MM.1S (cell line): ENCODE data around the gene BIRC3.

Source experiments
- EZH2 ChIP-seq: fragments of 300-600 bp; sonication (generic); optimal IDR thresholded peaks from 2 replicates; pipeline ENCODE3; 2017; ENCODE audit warnings: low read depth, mild to moderate bottlenecking, antibody characterized with exemption, low read length, mixed read lengths
- EZH2phosphoT487 ChIP-seq: fragments of 300-600 bp; sonication (generic); IDR thresholded peaks from 2 replicates; pipeline ENCODE4 v1.6.1; 2018; ENCODE audit warnings: antibody characterized with exemption, low read length
- TF ChIP-seq, protein P1 (sequence below): fragments of 300-600 bp; sonication (generic); IDR thresholded peaks from 2 replicates; pipeline ENCODE4 v1.5.1; 2016; ENCODE audit warnings: antibody characterized with exemption, low read length, mixed read lengths

DNA sequence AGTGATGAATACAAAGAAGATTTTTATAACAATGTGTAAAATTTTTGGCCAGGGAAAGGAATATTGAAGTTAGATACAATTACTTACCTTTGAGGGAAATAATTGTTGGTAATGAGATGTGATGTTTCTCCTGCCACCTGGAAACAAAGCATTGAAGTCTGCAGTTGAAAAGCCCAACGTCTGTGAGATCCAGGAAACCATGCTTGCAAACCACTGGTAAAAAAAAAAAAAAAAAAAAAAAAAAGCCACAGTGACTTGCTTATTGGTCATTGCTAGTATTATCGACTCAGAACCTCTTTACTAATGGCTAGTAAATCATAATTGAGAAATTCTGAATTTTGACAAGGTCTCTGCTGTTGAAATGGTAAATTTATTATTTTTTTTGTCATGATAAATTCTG, 5.3 kb downstream of the BIRC3 start:
- TF ChIP-seq EZH2 = no peak
- TF ChIP-seq, protein P1, sequence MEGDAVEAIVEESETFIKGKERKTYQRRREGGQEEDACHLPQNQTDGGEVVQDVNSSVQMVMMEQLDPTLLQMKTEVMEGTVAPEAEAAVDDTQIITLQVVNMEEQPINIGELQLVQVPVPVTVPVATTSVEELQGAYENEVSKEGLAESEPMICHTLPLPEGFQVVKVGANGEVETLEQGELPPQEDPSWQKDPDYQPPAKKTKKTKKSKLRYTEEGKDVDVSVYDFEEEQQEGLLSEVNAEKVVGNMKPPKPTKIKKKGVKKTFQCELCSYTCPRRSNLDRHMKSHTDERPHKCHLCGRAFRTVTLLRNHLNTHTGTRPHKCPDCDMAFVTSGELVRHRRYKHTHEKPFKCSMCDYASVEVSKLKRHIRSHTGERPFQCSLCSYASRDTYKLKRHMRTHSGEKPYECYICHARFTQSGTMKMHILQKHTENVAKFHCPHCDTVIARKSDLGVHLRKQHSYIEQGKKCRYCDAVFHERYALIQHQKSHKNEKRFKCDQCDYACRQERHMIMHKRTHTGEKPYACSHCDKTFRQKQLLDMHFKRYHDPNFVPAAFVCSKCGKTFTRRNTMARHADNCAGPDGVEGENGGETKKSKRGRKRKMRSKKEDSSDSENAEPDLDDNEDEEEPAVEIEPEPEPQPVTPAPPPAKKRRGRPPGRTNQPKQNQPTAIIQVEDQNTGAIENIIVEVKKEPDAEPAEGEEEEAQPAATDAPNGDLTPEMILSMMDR = no peak
- TF ChIP-seq EZH2phosphoT487 = no peak
